Measurements from ENCODE around the gene GOLT1A.

GOLT1A gene

DNA sequence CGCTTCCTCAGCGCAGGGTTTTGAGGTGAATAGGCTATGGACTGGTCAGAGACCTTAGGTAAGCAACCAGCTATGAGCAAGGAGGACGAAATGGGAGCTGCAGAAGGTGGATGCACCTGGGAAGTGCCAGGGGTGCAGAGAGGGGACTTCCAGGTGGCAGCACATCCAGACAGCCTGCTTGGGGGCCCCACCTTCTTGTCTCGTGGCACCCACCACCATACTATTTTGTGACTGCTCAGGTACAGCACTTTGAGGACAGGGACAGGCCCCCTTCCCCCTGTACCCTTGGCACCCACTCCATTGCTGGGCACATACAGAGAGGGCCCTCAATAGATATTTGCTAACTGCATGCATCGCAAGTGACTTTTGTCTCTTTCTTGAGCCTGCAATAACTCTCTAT, 16.7 kb downstream of the GOLT1A start:
- no peak for DNase-seq
- H3K4me2 ChIP-seq (ENCODE audit: low read length) = no peak overlapping the region
- no peak overlapping the region for H2BK15ac ChIP-seq (replicated peaks; ENCODE audit: low read depth)
- H3K79me2 ChIP-seq (ENCODE audit: control insufficient read depth, insufficient read depth, low read length) = no peaks in the 10 kb centered on the region
- no peak overlapping the region for H2AK5ac ChIP-seq (ENCODE audit: low read length)
- no peak overlapping the region for H4K8ac ChIP-seq (ENCODE audit: low read depth, low read length)
- H3K27me3 ChIP-seq (ENCODE audit: insufficient read depth, low read length, poor library complexity) = no peaks in the 10 kb centered on the region
- no peak overlapping the region for H3K4ac ChIP-seq (ENCODE audit: low read depth, low read length)
- H3K27ac ChIP-seq (ENCODE audit: low read depth, low read length) = no peak overlapping the region
- no peak overlapping the region for H3K23ac ChIP-seq (ENCODE audit: low read length)
- no peak overlapping the region for H3K9ac ChIP-seq (ENCODE audit: low read length)
- H2BK120ac ChIP-seq (ENCODE audit: low read depth, low read length) = no peak overlapping the region
- no peak overlapping the region for H2BK5ac ChIP-seq (ENCODE audit: low read length)
- H3K36me3 ChIP-seq (ENCODE audit: control insufficient read depth, insufficient read depth, low read length) = no peaks in the 10 kb centered on the region
- no peaks in the 10 kb centered on the region for H3K4me1 ChIP-seq (ENCODE audit: control insufficient read depth, low read depth, low read length)
- no peak overlapping the region for H4K5ac ChIP-seq (ENCODE audit: low read length)
- H3K4me3 ChIP-seq (ENCODE audit: low read length) = no peak overlapping the region
- no peaks in the 10 kb centered on the region for H3K79me1 ChIP-seq (ENCODE audit: low read length)
- H3K18ac ChIP-seq (ENCODE audit: low read length) = no peak overlapping the region
- no peak overlapping the region for H3K56ac ChIP-seq (ENCODE audit: low read length)
- no CpG with 5 or more reads among the region's 5 CpGs for WGBS (ENCODE audit: extremely low coverage, insufficient coverage, low lambda C conversion rate)

DNA sequence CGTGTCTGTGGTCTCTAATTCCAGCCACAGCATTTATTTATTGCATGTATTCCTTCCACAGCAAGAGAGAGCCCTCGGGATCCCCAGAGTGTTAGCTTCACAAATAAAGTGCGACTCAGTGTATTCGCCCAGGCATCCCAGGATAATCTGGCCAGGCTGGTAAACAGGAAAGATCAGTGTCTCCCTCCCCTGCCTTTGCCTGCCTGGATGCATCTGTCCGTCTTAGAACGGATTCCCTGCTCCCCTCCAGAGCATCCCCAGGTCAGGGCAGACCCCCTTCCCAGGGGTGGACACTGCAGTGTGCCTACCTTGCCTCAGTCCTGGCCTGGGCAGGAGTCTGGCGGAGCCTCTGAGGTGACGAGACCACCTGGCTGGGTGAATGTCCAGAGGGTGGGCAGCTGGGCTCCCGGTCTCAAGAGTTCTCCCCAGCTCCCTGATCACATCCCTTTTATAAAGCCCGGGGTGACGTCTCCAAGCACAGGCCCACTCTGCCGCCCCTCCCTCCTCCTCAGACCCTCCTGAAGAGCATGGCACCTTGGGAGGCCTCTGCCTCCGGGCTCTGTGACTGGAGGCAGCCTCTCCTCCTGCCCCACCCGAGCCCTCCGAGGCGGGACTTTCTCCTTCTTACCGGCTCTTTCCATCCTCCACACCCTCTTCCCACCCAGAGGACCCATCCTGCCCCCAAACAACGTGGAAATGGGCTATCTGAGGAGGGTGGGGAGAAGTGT, 17.6 kb downstream of the GOLT1A start, which contains the start of gene KISS1:
Gene KISS1, minus strand, starts transcription at position 424 of the 728 bp plus-strand sequence. CDS start 3,615 bp downstream, outside the sequence.
- Histone ChIP-seq H3K79me1 (ENCODE audit: low read length) (no peaks in the 10 kb centered on the region), H3K23ac (ENCODE audit: low read length) (no peak within 1 kb of the TSS), H3K4me2 (ENCODE audit: low read length) (no peak within 1 kb of the TSS), H3K79me2 (ENCODE audit: control insufficient read depth, insufficient read depth, low read length) (no peaks in the 10 kb centered on the region), H4K5ac (ENCODE audit: low read length) (no peak within 1 kb of the TSS), H3K4ac (ENCODE audit: low read depth, low read length) (no peak within 1 kb of the TSS), H3K27ac (ENCODE audit: low read depth, low read length) (no peak within 1 kb of the TSS), H3K36me3 (ENCODE audit: control insufficient read depth, insufficient read depth, low read length) (no peaks in the 10 kb centered on the region), H3K4me1 (ENCODE audit: control insufficient read depth, low read depth, low read length) (no peaks in the 10 kb centered on the region), H2BK120ac (ENCODE audit: low read depth, low read length) (no peak within 1 kb of the TSS), H3K4me3 (ENCODE audit: low read length) (no peak within 1 kb of the TSS), H3K18ac (ENCODE audit: low read length) (no peak within 1 kb of the TSS), H2BK5ac (ENCODE audit: low read length) (no peak within 1 kb of the TSS), H3K27me3 (ENCODE audit: insufficient read depth, low read length, poor library complexity) (no peaks in the 10 kb centered on the region), H4K8ac (ENCODE audit: low read depth, low read length) (no peak within 1 kb of the TSS), H2BK15ac (replicated peaks; ENCODE audit: low read depth) (no peak within 1 kb of the TSS), H3K9ac (ENCODE audit: low read length) (no peak within 1 kb of the TSS), H3K56ac (ENCODE audit: low read length) (no peak within 1 kb of the TSS), H2AK5ac (ENCODE audit: low read length) (no peak within 1 kb of the TSS)
- WGBS (ENCODE audit: extremely low coverage, insufficient coverage, low lambda C conversion rate) = no CpG with 5 or more reads among the region's 18 CpGs
- DNase-seq = peak; percentile 44

DNA sequence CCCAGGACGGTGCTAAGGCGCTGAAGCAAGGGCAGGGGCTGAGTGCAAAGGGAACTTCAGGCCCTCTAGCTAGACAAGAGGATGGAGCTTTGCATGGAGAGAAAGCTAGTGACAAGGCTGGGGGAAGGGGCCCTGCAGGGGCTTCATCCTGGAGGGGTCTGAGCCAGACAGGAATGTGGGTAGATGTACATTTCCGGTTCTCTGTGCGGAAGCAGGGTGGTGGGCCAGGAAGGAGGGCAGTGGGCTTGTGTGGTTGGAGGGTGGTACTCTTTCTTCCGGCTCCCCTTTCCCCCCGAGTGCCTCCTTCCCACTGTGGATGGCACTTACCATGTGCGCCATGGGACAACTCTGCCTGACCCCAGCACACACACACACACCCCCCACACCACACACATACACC, 19.0 kb downstream of the GOLT1A start:
- Histone ChIP-seq H4K8ac (ENCODE audit: low read depth, low read length) (no peak overlapping the region), H2BK5ac (ENCODE audit: low read length) (no peak overlapping the region), H3K4me3 (ENCODE audit: low read length) (no peak overlapping the region), H3K36me3 (ENCODE audit: control insufficient read depth, insufficient read depth, low read length) (no peaks in the 10 kb centered on the region), H3K56ac (ENCODE audit: low read length) (no peak overlapping the region), H3K4me2 (ENCODE audit: low read length) (no peak overlapping the region), H3K23ac (ENCODE audit: low read length) (no peak overlapping the region), H2BK120ac (ENCODE audit: low read depth, low read length) (no peak overlapping the region), H3K18ac (ENCODE audit: low read length) (no peak overlapping the region), H3K79me1 (ENCODE audit: low read length) (no peaks in the 10 kb centered on the region), H3K9ac (ENCODE audit: low read length) (no peak overlapping the region), H4K5ac (ENCODE audit: low read length) (no peak overlapping the region), H3K4ac (ENCODE audit: low read depth, low read length) (no peak overlapping the region), H3K4me1 (ENCODE audit: control insufficient read depth, low read depth, low read length) (no peaks in the 10 kb centered on the region), H3K27ac (ENCODE audit: low read depth, low read length) (no peak overlapping the region), H3K27me3 (ENCODE audit: insufficient read depth, low read length, poor library complexity) (peaks cover 1% of the 10 kb centered on the region), H3K79me2 (ENCODE audit: control insufficient read depth, insufficient read depth, low read length) (no peaks in the 10 kb centered on the region), H2AK5ac (ENCODE audit: low read length) (no peak overlapping the region), H2BK15ac (replicated peaks; ENCODE audit: low read depth) (no peak overlapping the region)
- DNase-seq = no peak
- WGBS (ENCODE audit: extremely low coverage, insufficient coverage, low lambda C conversion rate) = no CpG with 5 or more reads among the region's 7 CpGs

DNA sequence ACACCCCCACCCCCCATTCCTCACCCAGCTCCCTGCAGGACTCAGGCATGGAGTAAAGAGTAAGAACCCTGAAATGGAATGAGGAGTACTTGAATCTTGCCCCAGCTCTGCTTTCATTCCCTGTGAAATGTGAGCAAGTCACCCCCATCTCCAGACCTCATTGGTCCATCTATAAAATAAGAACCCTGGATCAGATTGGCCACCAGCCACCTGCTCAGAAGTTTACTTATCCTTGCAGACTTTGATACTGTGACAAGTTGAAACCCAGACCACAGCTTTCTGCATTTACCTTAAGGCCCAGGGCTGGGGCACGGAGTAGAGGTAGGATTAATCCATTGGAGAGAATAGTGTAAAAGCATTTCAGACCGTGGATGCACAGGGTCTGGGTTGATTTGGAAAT, 19.7 kb downstream of the GOLT1A start:
- H2BK120ac ChIP-seq (ENCODE audit: low read depth, low read length) = no peak overlapping the region
- H3K36me3 ChIP-seq (ENCODE audit: control insufficient read depth, insufficient read depth, low read length) = no peaks in the 10 kb centered on the region
- no peak overlapping the region for H3K18ac ChIP-seq (ENCODE audit: low read length)
- H3K79me1 ChIP-seq (ENCODE audit: low read length) = no peaks in the 10 kb centered on the region
- no peak for DNase-seq
- H3K9ac ChIP-seq (ENCODE audit: low read length) = no peak overlapping the region
- H3K4ac ChIP-seq (ENCODE audit: low read depth, low read length) = no peak overlapping the region
- H3K4me2 ChIP-seq (ENCODE audit: low read length) = no peak overlapping the region
- WGBS (ENCODE audit: extremely low coverage, insufficient coverage, low lambda C conversion rate) = no CpG with 5 or more reads among the region's 2 CpGs
- no peaks in the 10 kb centered on the region for H3K79me2 ChIP-seq (ENCODE audit: control insufficient read depth, insufficient read depth, low read length)
- no peak overlapping the region for H2AK5ac ChIP-seq (ENCODE audit: low read length)
- H3K4me3 ChIP-seq (ENCODE audit: low read length) = no peak overlapping the region
- no peak overlapping the region for H2BK15ac ChIP-seq (replicated peaks; ENCODE audit: low read depth)
- no peak overlapping the region for H4K8ac ChIP-seq (ENCODE audit: low read depth, low read length)
- H3K27me3 ChIP-seq (ENCODE audit: insufficient read depth, low read length, poor library complexity) = peaks cover 2% of the 10 kb centered on the region
- H3K4me1 ChIP-seq (ENCODE audit: control insufficient read depth, low read depth, low read length) = no peaks in the 10 kb centered on the region
- no peak overlapping the region for H3K23ac ChIP-seq (ENCODE audit: low read length)
- H3K27ac ChIP-seq (ENCODE audit: low read depth, low read length) = no peak overlapping the region
- H3K56ac ChIP-seq (ENCODE audit: low read length) = no peak overlapping the region
- H2BK5ac ChIP-seq (ENCODE audit: low read length) = no peak overlapping the region
- no peak overlapping the region for H4K5ac ChIP-seq (ENCODE audit: low read length)

DNA sequence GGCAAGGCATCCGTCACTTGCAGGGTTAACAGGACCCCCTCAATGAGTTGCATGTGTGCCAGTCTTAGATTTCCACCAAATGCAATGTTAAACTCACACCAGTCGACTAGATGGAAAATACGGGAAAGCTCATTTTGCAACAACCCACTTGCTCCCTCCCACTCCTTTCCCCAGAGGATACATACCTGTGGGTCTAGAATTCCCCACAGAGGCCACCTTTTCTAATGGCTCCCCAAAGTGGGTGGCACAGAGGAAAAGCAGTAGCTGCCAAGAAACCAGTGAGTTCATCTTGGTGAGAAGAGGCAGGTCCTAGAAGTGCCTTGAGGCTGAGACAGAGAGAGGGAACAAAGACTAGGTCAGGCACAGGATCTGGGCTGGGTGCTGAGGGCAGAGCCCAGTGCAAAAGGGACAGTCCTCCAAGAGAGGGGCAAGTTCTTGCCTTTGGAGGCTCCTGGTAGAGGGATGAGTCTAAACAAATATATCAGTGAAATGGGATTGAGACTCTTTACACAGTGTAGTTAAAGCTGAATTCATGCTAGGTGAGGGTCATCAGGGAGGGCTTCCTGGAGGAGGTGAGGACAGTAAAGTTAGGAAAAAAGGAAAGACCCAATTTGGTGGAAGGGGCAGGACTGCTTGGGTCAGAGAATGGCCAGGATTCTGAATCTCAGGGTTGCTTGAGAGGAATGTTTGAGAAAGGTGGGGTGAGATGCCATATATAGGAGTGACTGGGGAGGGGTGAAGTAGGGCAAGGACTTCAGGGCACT, 21.0 kb downstream of the GOLT1A start:
- H3K4me3 ChIP-seq (ENCODE audit: low read length) = no peak overlapping the region
- H3K27ac ChIP-seq (ENCODE audit: low read depth, low read length) = no peak overlapping the region
- no peak overlapping the region for H3K18ac ChIP-seq (ENCODE audit: low read length)
- H3K36me3 ChIP-seq (ENCODE audit: control insufficient read depth, insufficient read depth, low read length) = no peaks in the 10 kb centered on the region
- no CpG with 5 or more reads among the region's 3 CpGs for WGBS (ENCODE audit: extremely low coverage, insufficient coverage, low lambda C conversion rate)
- no peak overlapping the region for H2BK15ac ChIP-seq (replicated peaks; ENCODE audit: low read depth)
- H3K9ac ChIP-seq (ENCODE audit: low read length) = no peak overlapping the region
- no peaks in the 10 kb centered on the region for H3K79me2 ChIP-seq (ENCODE audit: control insufficient read depth, insufficient read depth, low read length)
- no peaks in the 10 kb centered on the region for H3K79me1 ChIP-seq (ENCODE audit: low read length)
- no peak for DNase-seq
- H3K4me2 ChIP-seq (ENCODE audit: low read length) = no peak overlapping the region
- no peak overlapping the region for H2BK5ac ChIP-seq (ENCODE audit: low read length)
- no peaks in the 10 kb centered on the region for H3K4me1 ChIP-seq (ENCODE audit: control insufficient read depth, low read depth, low read length)
- H3K56ac ChIP-seq (ENCODE audit: low read length) = no peak overlapping the region
- H3K27me3 ChIP-seq (ENCODE audit: insufficient read depth, low read length, poor library complexity) = peaks cover 2% of the 10 kb centered on the region
- H4K5ac ChIP-seq (ENCODE audit: low read length) = no peak overlapping the region
- no peak overlapping the region for H2AK5ac ChIP-seq (ENCODE audit: low read length)
- H3K4ac ChIP-seq (ENCODE audit: low read depth, low read length) = no peak overlapping the region
- no peak overlapping the region for H3K23ac ChIP-seq (ENCODE audit: low read length)
- H2BK120ac ChIP-seq (ENCODE audit: low read depth, low read length) = no peak overlapping the region
- no peak overlapping the region for H4K8ac ChIP-seq (ENCODE audit: low read depth, low read length)
